ENCODE data around the gene LSM7.

Gene LSM7

DNA sequence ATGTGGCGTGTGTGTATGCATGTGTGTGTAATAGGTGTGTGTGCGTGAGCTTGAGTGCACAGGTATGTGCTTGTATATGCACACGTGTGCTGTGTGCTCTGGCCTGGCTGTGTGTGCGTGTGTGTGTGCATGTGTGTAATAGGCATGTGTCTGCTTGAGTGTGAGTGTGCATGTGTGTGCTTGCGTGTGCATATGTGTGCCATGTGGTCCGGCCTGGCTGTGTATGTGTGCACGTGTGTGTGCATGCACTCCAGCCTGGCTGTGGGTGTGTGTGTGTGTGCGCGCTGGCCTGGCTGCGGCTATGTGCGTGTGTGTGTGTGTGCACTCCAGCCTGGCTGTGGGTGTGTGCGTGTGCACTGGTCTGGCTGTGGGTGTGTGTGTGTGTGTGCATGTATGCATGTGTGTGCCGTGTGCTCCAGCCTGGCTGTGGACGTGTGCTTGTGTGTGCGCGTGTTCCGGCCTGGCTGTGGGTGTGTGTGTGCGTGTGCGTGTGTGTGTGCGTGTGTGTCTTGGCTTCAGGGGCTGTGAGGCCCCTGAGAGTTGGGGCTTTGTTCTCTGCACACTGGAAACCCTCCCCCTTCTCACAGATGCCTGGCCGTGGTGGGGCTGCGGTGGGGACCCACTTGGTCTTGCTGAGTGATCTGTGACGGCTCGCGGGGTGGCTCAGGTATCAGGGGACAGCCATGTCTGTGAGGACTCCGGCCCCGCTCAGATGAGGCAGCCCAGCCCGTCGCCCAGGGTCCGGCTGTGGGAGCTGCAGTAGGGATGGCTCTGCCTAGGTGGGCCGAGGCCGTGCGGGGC lies 8.3 kb upstream of the LSM7 start:
- no peak for DNase-seq

GRCh38 chr19:2335848-2336247 lies 7.5 kb upstream of the LSM7 start:
- DNase-seq = no peak

- no peak for DNase-seq
These were observed 6.8 kb upstream of the LSM7 start for GRCh38 chr19:2334986-2335846.

- no peak for DNase-seq
These were observed 6.0 kb upstream of the LSM7 start for GRCh38 chr19:2334426-2334825.

DNA sequence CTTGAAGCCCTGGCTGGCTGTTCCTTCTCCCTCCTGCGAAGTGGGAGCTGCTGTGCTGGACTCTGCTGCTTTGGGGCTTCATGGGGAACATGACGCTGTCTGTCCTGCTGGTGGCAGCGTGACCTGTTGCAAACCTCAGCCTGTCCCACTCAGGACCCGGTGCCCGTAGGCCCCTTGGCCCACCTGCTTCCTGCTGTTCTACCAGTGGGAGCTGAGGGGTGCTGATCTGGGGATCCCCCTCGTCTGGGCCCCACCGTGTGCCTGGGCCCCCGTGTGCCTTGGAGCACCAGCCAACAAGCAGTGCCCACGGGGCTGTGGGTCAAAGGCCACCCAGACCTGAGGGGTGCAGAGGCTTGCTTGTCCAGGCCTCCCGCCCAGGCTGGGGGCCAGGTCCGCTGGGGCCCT lies 5.4 kb upstream of the LSM7 start:
- no peak for DNase-seq

DNA sequence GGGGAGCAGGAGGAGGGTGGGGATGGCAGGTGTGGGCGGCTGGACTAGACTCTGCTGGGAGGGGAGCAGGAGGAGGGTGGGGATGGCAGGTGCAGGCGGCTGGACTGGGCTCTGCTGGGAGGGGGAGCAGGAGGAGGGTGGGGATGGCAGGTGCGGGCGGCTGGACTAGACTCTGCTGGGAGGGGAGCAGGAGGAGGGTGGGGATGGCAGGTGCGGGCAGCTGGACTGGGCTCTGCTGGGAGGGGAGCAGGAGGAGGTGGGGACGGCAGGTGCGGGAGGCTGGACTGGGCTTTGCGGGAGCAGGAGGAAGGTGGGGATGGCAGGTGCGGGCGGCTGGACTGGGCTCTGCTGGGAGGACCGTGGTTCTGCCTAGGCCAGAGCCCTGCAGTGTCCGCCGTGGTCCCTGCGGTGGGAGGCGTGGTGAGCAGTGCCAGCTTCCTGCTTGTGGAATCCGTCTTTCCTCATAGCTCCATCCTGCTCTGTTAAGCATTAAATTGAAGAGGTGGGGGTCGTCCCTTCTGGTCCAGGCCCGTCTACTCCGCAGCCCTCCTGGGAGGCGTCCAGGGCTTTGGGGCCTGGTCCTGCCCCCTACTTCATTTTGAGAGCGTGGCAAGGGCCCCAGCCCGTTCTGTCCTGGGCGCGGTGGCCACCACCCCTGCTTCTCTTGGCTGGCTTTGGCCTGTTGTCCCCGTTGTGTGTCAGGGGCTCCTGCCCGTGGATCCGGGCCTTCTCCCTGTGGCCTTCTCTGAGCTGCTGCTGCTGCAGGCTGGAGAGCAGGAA lies 4.8 kb upstream of the LSM7 start:
- no peak for DNase-seq

DNA sequence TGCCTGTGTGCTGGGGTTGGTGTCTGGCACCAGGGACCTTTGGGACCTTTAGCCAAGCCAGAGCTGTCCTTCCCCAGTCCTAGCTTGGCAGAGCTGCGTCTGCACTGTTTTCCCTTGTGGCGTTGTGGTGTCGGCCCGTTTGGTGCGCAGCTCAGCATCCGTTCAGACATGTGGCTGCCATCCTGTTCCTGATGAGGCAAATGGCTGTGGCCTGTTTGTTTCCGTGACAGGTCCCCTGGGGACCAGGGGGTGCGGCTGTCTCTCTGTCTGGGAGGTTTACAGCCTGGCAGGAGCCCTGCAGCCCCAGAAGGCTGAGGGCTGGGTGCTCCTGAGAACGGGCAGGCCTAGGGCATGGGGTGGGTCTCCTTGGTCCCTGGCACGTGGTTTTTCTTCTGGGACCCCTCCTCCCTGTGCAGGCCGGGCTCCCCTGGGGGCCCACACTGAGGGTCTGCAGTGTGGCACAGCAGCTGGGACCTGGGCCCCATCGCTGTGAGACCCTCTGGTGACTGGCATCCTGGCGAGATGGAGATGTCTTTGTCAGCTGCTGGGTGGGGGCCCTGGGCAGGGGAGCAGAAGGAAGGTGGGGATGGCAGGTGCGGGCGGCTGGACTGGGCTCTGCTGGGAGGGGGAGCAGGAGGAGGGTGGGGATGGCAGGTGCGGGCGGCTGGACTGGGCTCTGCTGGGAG lies 4.1 kb upstream of the LSM7 start:
- no peak for DNase-seq

DNA sequence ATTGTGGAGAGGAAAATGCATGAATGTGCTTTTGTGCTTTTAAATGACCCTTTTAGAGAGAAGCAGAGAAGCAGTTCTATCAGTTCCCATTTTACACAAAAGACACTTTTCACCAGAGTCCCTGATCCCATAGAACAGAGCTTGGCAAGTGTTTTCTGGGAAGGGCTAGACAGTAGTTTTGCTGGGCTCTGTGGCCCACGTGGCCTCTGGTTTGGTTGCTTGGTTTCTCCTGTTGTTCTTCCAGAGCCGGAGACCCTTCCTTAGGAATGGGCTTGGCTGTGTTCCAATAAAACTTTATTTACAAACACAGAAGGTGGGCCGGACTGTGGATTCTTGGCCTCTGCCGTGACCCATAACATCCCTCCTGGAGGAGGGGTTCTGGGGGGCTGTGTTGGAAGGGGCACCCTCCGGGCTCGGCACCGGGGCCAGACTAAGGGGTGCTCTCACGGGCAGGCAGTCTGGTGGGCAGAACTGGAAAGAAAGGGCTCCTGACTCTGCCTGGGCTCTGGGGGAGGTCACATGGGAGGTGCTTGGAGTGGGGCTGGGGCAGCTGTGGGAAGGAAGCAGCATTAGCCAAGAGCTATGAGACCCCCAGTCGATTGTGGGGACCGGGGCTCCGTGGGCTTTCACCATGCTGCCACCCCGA lies 3.3 kb upstream of the LSM7 start:
- no peak for DNase-seq

DNA sequence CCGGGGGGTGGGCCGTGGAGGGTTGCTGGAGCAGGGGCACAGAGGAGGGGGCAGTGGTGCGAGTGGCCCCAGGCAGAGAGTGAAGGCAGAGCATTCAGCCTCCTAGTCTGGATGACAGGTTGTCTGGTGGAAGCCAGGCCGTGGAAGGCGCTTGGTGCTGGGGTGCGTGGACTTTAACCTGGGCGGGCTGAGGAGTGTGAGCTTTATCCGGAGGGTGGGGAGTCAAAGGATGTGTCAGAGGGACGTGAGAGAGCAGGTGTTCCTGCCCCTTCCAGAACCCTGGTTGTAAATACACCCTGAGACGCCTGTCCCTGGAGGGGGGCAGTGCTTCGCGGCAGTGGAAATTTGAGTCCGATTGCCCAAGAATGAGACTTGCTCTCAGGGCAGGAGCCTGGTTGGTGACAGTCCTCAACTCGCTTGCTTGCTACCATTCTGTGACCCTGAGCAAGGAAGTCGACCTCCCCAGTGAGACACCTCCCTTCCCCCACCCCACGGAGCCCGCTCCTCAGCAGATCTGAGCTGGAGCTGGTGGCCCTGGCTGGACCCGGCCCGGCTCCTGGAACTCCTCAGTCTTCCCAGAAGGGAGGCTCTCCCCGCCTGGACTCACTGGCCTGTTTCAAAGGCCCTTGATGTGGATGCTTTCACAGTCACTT lies 2.4 kb upstream of the LSM7 start:
- no peak for DNase-seq

- DNase-seq = no peak
These were observed 1.9 kb upstream of the LSM7 start for GRCh38 chr19:2330255-2330631.

GRCh38 chr19:2329501-2329916 lies 1.1 kb upstream of the LSM7 start:
- no peak for DNase-seq

GRCh38 chr19:2329149-2329478 lies 728 bp upstream of the LSM7 start:
- no peak for DNase-seq

- no peak for DNase-seq
These were observed 499 bp downstream of the LSM7 start for GRCh38 chr19:2327773-2328400.

DNA sequence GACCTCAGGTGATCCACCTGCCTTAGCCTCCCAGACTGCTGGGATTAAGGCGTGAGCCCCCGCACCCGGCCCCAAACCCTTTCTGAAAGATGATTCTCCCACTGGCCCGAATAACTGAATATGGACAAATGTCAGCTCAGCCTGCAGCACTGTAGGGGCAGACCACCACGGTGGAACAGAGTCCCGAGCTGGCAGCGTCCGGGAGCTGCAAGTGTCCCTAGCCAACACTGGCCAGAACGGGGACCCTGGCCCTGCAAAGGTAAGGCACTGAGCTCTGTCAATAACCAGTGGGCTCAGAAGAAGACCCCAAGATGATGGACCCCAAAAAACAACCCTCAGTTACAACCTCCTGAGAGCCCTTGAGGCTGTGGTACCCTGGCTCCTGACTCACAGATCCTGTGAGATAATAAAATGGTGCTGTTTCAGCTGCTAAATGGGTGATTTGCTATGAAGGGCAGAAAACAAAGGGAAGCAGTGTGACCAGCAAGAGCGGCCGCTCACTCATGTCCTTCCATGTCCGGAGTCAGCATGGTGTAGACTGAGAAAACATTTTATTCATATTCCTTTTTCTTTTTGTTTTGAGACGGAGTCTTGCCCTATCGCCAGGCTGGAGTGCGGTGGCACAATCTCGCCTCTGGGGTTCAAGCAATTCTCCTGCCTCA lies 1.6 kb downstream of the LSM7 start:
- DNase-seq = no peak

DNA sequence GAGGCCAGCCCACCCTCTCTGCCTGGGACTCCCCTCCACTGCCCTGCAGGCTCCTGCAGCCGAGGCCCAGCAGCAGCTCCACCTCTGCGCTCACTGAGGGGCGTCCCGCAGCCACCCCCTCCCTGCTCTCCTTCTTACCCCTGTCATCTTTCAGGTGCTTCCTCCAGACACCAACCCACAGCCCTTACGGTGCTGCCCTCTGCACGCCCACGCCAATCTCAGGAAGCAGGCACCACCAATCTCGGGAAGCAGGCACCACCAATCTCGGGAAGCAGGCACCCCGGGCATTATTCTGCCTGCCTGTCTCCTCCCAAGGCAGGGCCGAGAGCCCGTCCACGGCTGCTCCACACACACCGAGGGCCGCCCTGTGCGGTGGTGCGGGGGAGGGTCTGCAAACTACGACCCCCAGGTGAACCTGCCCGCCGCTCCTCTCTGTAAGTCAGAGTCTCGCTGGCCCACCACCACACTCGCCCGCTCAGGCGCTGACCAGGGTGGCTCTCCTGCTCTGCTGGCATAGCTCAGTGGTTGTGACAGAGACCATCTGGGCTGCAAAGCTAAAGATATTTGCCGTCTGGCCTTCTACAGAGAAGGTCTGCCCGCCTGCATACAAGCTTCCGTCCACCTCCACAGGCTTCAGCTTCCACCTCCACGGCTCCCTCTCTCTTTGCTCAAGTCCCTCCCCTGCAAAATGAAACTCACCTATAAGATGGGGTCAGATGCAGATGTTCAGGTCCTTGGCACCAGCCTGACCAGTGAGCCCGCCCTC lies 2.9 kb downstream of the LSM7 start:
- no peak for DNase-seq

- no peak for DNase-seq
These were observed 4.0 kb downstream of the LSM7 start for GRCh38 chr19:2324220-2324948.

DNA sequence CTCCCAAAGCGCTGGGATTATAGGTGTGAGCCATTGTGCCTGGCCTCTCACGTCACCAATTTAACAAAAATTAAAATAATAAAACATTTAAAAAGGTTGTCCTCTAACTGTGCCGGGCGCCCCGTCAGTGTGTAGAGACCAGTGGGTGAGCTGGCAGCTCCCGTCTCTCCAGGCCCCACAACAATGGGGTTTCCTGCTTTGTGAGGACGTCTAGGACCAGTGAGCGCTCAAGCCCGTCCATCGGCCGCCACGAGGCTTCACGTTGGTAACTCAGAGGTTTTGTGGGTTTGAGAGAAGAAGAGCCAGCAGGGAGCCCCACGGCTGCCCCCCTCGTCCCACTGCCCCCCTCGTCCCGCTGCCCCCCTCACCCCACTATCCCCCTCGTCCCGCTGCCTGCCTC lies 4.7 kb downstream of the LSM7 start:
- no peak for DNase-seq

- no peak for DNase-seq
These were observed 6.7 kb downstream of the LSM7 start for GRCh38 chr19:2321565-2322283.

DNA sequence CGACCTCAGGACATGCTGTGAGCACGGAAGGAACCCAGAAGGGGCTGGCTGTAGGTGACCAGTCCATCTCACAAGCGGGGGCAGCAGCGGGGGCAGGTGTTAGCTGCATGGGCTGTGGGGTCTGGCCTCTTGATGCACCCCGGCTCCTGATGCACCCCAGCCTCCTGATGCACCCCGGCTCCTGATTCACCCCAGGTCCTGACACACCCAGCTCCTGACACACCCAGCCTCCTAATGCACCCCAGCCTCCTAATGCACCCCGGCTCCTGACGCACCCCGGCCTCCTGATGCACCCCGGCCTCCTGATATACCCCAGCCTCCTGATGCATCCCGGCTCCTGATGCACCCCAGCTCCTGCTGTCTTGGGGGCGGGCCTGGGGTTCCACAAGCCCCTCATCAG lies 7.4 kb downstream of the LSM7 start:
- no peak for DNase-seq
